Activated CD8-positive, alpha-beta memory T cell treated with anti-CD3 and anti-CD28 coated beads for 48 hours (primary cell): Measurements from ENCODE around the gene RCAN2.

Source experiments
- DNase-seq, 3 experiments: peaks; one replicate each; pipeline ENCODE4 v3.0.0-alpha.2; 2020; ENCODE audit warnings: low read depth in 2 of 3, low spot score in 2 of 3

Gene RCAN2

GRCh38 chr6:46491201-46491627, at the start of gene RCAN2:
Gene RCAN2, minus strand, starts transcription at chr6:46491449.
- DNase-seq = peak in 1 of 3 experiments; percentile 1

GRCh38 chr6:46539866-46540265, 48.6 kb upstream of the RCAN2 start:
- DNase-seq = no peak

GRCh38 chr6:46538800-46539480, 47.7 kb upstream of the RCAN2 start:
- no peak for DNase-seq

- DNase-seq = no peak
Measured at GRCh38 chr6:46530896-46531295, 39.6 kb upstream of the RCAN2 start.

- no peak for DNase-seq
Measured at GRCh38 chr6:46528961-46529750, 37.9 kb upstream of the RCAN2 start.

- DNase-seq = no peak
Measured at GRCh38 chr6:46526607-46527006, 35.4 kb upstream of the RCAN2 start.

GRCh38 chr6:46525583-46525982, 34.3 kb upstream of the RCAN2 start:
- DNase-seq = no peak

GRCh38 chr6:46521464-46521971, 30.3 kb upstream of the RCAN2 start:
- DNase-seq = no peak

GRCh38 chr6:46517202-46517601, 26.0 kb upstream of the RCAN2 start:
- DNase-seq = no peak

- DNase-seq = no peak
Measured at GRCh38 chr6:46513533-46513932, 22.3 kb upstream of the RCAN2 start.

- DNase-seq = no peak
Measured at GRCh38 chr6:46511320-46511719, 20.1 kb upstream of the RCAN2 start.

- DNase-seq = no peak
Measured at GRCh38 chr6:46510651-46511050, 19.4 kb upstream of the RCAN2 start.

GRCh38 chr6:46509981-46510510, 18.8 kb upstream of the RCAN2 start:
- DNase-seq = no peak

- DNase-seq = no peak
Measured at GRCh38 chr6:46509063-46509462, 17.8 kb upstream of the RCAN2 start.

GRCh38 chr6:46507426-46507825, 16.2 kb upstream of the RCAN2 start:
- no peak for DNase-seq

- no peak for DNase-seq
Measured at GRCh38 chr6:46505693-46506512, 14.7 kb upstream of the RCAN2 start.

- DNase-seq = no peak
Measured at GRCh38 chr6:46504242-46504641, 13.0 kb upstream of the RCAN2 start.

GRCh38 chr6:46502486-46503119, 11.4 kb upstream of the RCAN2 start:
- no peak for DNase-seq

- DNase-seq = no peak
Measured at GRCh38 chr6:46501136-46502089, 10.2 kb upstream of the RCAN2 start.

- DNase-seq = no peak
Measured at GRCh38 chr6:46500382-46500781, 9.1 kb upstream of the RCAN2 start.
